ENCODE results near the gene DMD.

DNA sequence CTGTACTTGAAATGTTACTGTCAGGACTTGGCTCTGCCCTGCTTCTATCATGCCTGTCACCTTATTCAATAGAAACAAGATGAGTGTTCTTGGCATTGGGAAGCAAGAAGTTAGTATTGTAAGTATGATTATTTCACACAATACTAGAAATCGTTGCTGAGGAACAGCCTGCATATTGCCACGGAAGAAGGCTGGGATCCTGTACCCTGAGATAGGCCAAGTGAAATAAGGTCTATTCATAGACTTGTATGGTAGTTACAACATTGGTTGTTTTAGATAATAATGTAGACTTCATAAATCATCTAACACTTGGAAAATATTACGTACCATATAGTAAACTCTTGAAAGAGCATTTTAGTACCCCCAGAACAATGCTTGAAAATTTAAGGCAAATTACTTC, 215.9 kb downstream of the DMD start:
- TF ChIP-seq, protein P1, sequence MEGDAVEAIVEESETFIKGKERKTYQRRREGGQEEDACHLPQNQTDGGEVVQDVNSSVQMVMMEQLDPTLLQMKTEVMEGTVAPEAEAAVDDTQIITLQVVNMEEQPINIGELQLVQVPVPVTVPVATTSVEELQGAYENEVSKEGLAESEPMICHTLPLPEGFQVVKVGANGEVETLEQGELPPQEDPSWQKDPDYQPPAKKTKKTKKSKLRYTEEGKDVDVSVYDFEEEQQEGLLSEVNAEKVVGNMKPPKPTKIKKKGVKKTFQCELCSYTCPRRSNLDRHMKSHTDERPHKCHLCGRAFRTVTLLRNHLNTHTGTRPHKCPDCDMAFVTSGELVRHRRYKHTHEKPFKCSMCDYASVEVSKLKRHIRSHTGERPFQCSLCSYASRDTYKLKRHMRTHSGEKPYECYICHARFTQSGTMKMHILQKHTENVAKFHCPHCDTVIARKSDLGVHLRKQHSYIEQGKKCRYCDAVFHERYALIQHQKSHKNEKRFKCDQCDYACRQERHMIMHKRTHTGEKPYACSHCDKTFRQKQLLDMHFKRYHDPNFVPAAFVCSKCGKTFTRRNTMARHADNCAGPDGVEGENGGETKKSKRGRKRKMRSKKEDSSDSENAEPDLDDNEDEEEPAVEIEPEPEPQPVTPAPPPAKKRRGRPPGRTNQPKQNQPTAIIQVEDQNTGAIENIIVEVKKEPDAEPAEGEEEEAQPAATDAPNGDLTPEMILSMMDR (conservative IDR thresholded peaks at IDR 0.05; ENCODE audit: low read length), result no peak
- TF ChIP-seq EZH2phosphoT487 (IDR thresholded peaks at IDR 0.05; ENCODE audit: borderline replicate concordance), result no peak
